Liver (tissue), 9 donors: Measurements from ENCODE around the gene MRPL54. TPM values are rescaled to one million over a fixed set of nuclear protein-coding genes. Genes with fewer than 3 reads are reported as not detected.

Source experiments
- DNase-seq: peaks from one replicate; pipeline ENCODE4 v3.0.0-alpha.2; 2017; ENCODE audit warnings: low spot score
- H3K27ac ChIP-seq, 2 donors: one replicate each; pipeline ENCODE4 v1.7.0; 2013; ENCODE audit warnings: inconsistent platforms in 2 of 2, low read length in 2 of 2, control low read depth in 1 of 2, low read depth in 1 of 2, mild to moderate bottlenecking in 1 of 2
- H3K27me3 ChIP-seq, 4 donors: one replicate each; pipeline versions ENCODE4 v1.6.1 to v1.7.0; 2013; ENCODE audit warnings: low read length in 3 of 4, inconsistent platforms in 1 of 4, mild to moderate bottlenecking in 1 of 4, moderate library complexity in 1 of 4; ENCODE audit not compliant: control insufficient read depth in 4 of 4, insufficient read depth in 4 of 4
- H3K36me3 ChIP-seq, 4 donors: one replicate each; pipeline versions ENCODE4 v1.6.1 to v1.7.0; 2013; ENCODE audit warnings: low read length in 3 of 4, mild to moderate bottlenecking in 3 of 4, low read depth in 1 of 4, moderate library complexity in 1 of 4; ENCODE audit not compliant: control insufficient read depth in 4 of 4, insufficient read depth in 3 of 4
- H3K4me1 ChIP-seq, 4 donors: one replicate each; pipeline versions ENCODE4 v1.6.1 to v1.7.0; 2013; ENCODE audit warnings: low read length in 3 of 4, mild to moderate bottlenecking in 3 of 4, moderate library complexity in 1 of 4; ENCODE audit not compliant: control insufficient read depth in 4 of 4, insufficient read depth in 4 of 4
- H3K4me3 ChIP-seq, 3 donors: one replicate each; pipeline versions ENCODE4 v1.6.1 to v1.7.0; 2013; ENCODE audit warnings: low read length in 3 of 3, control low read depth in 1 of 3, low read depth in 1 of 3, mild to moderate bottlenecking in 1 of 3
- H3K9ac ChIP-seq, 2 donors: one replicate each; pipeline ENCODE4 v1.7.0; 2013; ENCODE audit warnings: low read length in 2 of 2, mild to moderate bottlenecking in 2 of 2, moderate library complexity in 2 of 2, control low read depth in 1 of 2, low read depth in 1 of 2
- H3K9me3 ChIP-seq, 4 donors: one replicate each; pipeline versions ENCODE4 v1.6.1 to v1.7.0; 2013; ENCODE audit warnings: low read length in 3 of 4; ENCODE audit not compliant: control insufficient read depth in 4 of 4
- ATF3 ChIP-seq: IDR thresholded peaks from 2 replicates; pipeline ENCODE4 v1.6.1; 2016; ENCODE audit warnings: antibody characterized with exemption
- CTCF ChIP-seq: fragments of 150-350 bp; IDR thresholded peaks from 2 replicates; pipeline ENCODE4 v1.5.1; 2017; ENCODE audit warnings: improper control_type of control experiment, low read depth, low read length; ENCODE audit not compliant: missing input control
- FOXA2 ChIP-seq: IDR thresholded peaks from 2 replicates; pipeline ENCODE4 v1.6.1; 2016; ENCODE audit warnings: antibody characterized with exemption
- GABPA ChIP-seq, 2 donors: IDR thresholded peaks in 1 of 2; conservative IDR thresholded peaks in 1 of 2; 2 replicates each; pipeline ENCODE4 v1.6.1; 2016; ENCODE audit warnings: antibody characterized with exemption in 2 of 2, mild to moderate bottlenecking in 1 of 2, moderate library complexity in 1 of 2
- JUND ChIP-seq, 2 donors: IDR thresholded peaks; 2 replicates each; pipeline ENCODE4 v1.6.1; 2016; ENCODE audit warnings: antibody characterized with exemption in 2 of 2
- NR2F2 ChIP-seq: IDR thresholded peaks from 2 replicates; pipeline ENCODE4 v1.6.1; 2016; ENCODE audit warnings: antibody characterized with exemption
- RAD21 ChIP-seq, 2 donors: IDR thresholded peaks; 2 replicates each; pipeline ENCODE4 v1.6.1; 2016; ENCODE audit warnings: antibody characterized with exemption in 2 of 2, mild to moderate bottlenecking in 2 of 2
- REST ChIP-seq: IDR thresholded peaks from 2 replicates; pipeline ENCODE4 v1.6.1; 2016; ENCODE audit warnings: antibody characterized with exemption, mild to moderate bottlenecking
- RXRA ChIP-seq, 2 donors: IDR thresholded peaks; 2 replicates each; pipeline ENCODE4 v1.6.1; 2017 to 2018; ENCODE audit warnings: antibody characterized with exemption in 2 of 2, mild to moderate bottlenecking in 1 of 2
- SP1 ChIP-seq: IDR thresholded peaks from 2 replicates; pipeline ENCODE4 v1.6.1; 2018; ENCODE audit warnings: antibody characterized with exemption, mild to moderate bottlenecking
- TAF1 ChIP-seq: conservative IDR thresholded peaks from 2 replicates; pipeline ENCODE4 v1.6.1; 2016; ENCODE audit warnings: antibody characterized with exemption, mild to moderate bottlenecking
- YY1 ChIP-seq: IDR thresholded peaks from 2 replicates; pipeline ENCODE4 v1.6.1; 2016; ENCODE audit warnings: antibody characterized with exemption, mild to moderate bottlenecking
- ZBTB33 ChIP-seq: IDR thresholded peaks from 2 replicates; pipeline ENCODE4 v1.6.1; 2016; ENCODE audit warnings: antibody characterized with exemption
- WGBS: extraction: QIAGEN DNeasy Blood & Tissue Kit; methylation state at CpG from one replicate; pipeline ENCODE4 v1.1.7; 2013; 5-methylcytosine and 5-hydroxymethylcytosine counted together
- polyA plus RNA-seq, 2 donors: library from polyadenylated mRNA; stranded (reverse) in 1 of 2; unstranded in 1 of 2; fragments of 200-250 nt in 1 of 2; fragments of >200 nt in 1 of 2; fragmentation: Nextera tagmentation in 1 of 2; extraction: Ambion mirVana in 1 of 2; gene quantifications; one replicate each; pipeline versions ENCODE4 v1.2.1 to v1.2.3, GENCODE V29; 2013 to 2015
- total RNA-seq, 2 donors: library from RNA; depleted of rRNA; stranded (reverse); fragments of >200 nt; gene quantifications; one replicate each; pipeline ENCODE4 v1.2.3, GENCODE V29; 2014
- TF ChIP-seq, protein P1 (sequence below): IDR thresholded peaks from 2 replicates; pipeline ENCODE4 v1.6.1; 2016; ENCODE audit warnings: antibody characterized with exemption
- donor health status: healthy.
- donor health status: healthy.
- donor health status: healthy.
- donor health status: healthy.
- donor health status: healthy.

Gene MRPL54
- total and polyA plus RNA-seq, 4 donors: 25.1 to 109 (median 42.9) TPM

GRCh38 chr19:3767050-3767449 is 4.6 kb downstream of the MRPL54 start:
- H3K4me1 ChIP-seq: peaks cover 0 to 6% (median 3%) of the 10 kb centered on the region in 4 donors
- H3K27ac ChIP-seq: no peak overlapping the region
- no peak overlapping the region for H3K4me3 ChIP-seq
- peaks cover 3 to 34% (median 7%) of the 10 kb centered on the region in 4 donors for H3K36me3 ChIP-seq
- WGBS: 94% methylated on average over 23 of the region's 23 CpGs
- TF ChIP-seq NR2F2 (no peak), JUND (IDR thresholded peaks at IDR 0.05) (no peak), RAD21 (IDR thresholded peaks at IDR 0.05) (no peak), FOXA2 (no peak)
- H3K27me3 ChIP-seq: no peaks in the 10 kb centered on the region
- DNase-seq: no peak
- no peak overlapping the region for H3K9ac ChIP-seq
- no peaks in the 10 kb centered on the region for H3K9me3 ChIP-seq

- Histone ChIP-seq H3K9ac (no peak overlapping the region), H3K27me3 (no peaks in the 10 kb centered on the region), H3K4me3 (no peak overlapping the region), H3K27ac (no peak overlapping the region), H3K36me3 (peaks cover 3 to 34% (median 7%) of the 10 kb centered on the region in 4 donors), H3K9me3 (no peaks in the 10 kb centered on the region), H3K4me1 (peaks cover 0 to 4% (median 2%) of the 10 kb centered on the region in 4 donors)
- DNase-seq: no peak
- 87% methylated on average over 25 of the region's 25 CpGs for WGBS
- TF ChIP-seq ZBTB33 (no peak), GABPA (IDR thresholded peaks at IDR 0.05 in 1 of 2, conservative IDR thresholded peaks at IDR 0.05 in 1 of 2) (no peak), REST (no peak), ATF3 (no peak), RXRA (IDR thresholded peaks at IDR 0.05) (no peak), FOXA2 (no peak)
These were observed 5.7 kb downstream of the MRPL54 start for GRCh38 chr19:3768015-3768747.

GRCh38 chr19:3768748-3769099 is 6.2 kb downstream of the MRPL54 start:
- no peak overlapping the region for H3K4me3 ChIP-seq
- no peaks in the 10 kb centered on the region for H3K4me1 ChIP-seq
- no peaks in the 10 kb centered on the region for H3K27me3 ChIP-seq
- TF ChIP-seq CTCF (no peak), SP1 (no peak), REST (no peak), JUND (IDR thresholded peaks at IDR 0.05) (no peak), TAF1 (no peak), ATF3 (no peak), FOXA2 (no peak), RXRA (IDR thresholded peaks at IDR 0.05) (no peak), YY1 (no peak), NR2F2 (no peak)
- TF ChIP-seq, protein P1, sequence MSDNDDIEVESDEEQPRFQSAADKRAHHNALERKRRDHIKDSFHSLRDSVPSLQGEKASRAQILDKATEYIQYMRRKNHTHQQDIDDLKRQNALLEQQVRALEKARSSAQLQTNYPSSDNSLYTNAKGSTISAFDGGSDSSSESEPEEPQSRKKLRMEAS: no peak
- WGBS: 98% methylated on average over 7 of the region's 7 CpGs
- H3K36me3 ChIP-seq: peaks cover 3 to 34% (median 7%) of the 10 kb centered on the region in 4 donors
- H3K9ac ChIP-seq: no peak overlapping the region
- no peaks in the 10 kb centered on the region for H3K9me3 ChIP-seq
- H3K27ac ChIP-seq: no peak overlapping the region
- DNase-seq: no peak
